ENCODE data around the gene ABCC8.

Gene ABCC8

GRCh38 chr11:17517186-17517585 is 40.5 kb upstream of the ABCC8 start:
- Histone ChIP-seq H3K36me3 (ENCODE audit: insufficient read depth, low read length) (no peaks in the 10 kb centered on the region), H3K4me3 (no peak overlapping the region), H3K9ac (ENCODE audit: insufficient read length) (no peak overlapping the region), H3K27ac (no peak overlapping the region), H3K9me3 (ENCODE audit: low read depth, low read length) (no peaks in the 10 kb centered on the region)
- TF ChIP-seq EZH2 (IDR thresholded peaks at IDR 0.05): no peak
- DNase-seq (ENCODE audit: low read depth, low spot score): no peak

GRCh38 chr11:17516551-17517150 is 40.0 kb upstream of the ABCC8 start:
- no peak for DNase-seq (ENCODE audit: low read depth, low spot score)
- TF ChIP-seq FOXP2 (optimal IDR thresholded peaks at IDR 0.05; ENCODE audit: control extremely low read depth, extremely low read length, insufficient read depth): no peak
- Histone ChIP-seq H3K4me3 (no peak overlapping the region), H3K27ac (no peak overlapping the region), H3K9me3 (ENCODE audit: low read depth, low read length) (no peaks in the 10 kb centered on the region), H3K9ac (ENCODE audit: insufficient read length) (no peak overlapping the region), H3K36me3 (ENCODE audit: insufficient read depth, low read length) (no peaks in the 10 kb centered on the region)

GRCh38 chr11:17515443-17516176 is 39.0 kb upstream of the ABCC8 start:
- no peak for DNase-seq (ENCODE audit: low read depth, low spot score)
- Histone ChIP-seq H3K27ac (no peak overlapping the region), H3K4me3 (no peak overlapping the region), H3K9me3 (ENCODE audit: low read depth, low read length) (no peaks in the 10 kb centered on the region), H3K36me3 (ENCODE audit: insufficient read depth, low read length) (no peaks in the 10 kb centered on the region), H3K9ac (ENCODE audit: insufficient read length) (no peak overlapping the region)
- TF ChIP-seq POLR2AphosphoS5 (IDR thresholded peaks at IDR 0.05; ENCODE audit: borderline replicate concordance, low read depth, low read length) (no peak), EZH2 (IDR thresholded peaks at IDR 0.05) (no peak), FOXP2 (optimal IDR thresholded peaks at IDR 0.05; ENCODE audit: control extremely low read depth, extremely low read length, insufficient read depth) (no peak)

DNA sequence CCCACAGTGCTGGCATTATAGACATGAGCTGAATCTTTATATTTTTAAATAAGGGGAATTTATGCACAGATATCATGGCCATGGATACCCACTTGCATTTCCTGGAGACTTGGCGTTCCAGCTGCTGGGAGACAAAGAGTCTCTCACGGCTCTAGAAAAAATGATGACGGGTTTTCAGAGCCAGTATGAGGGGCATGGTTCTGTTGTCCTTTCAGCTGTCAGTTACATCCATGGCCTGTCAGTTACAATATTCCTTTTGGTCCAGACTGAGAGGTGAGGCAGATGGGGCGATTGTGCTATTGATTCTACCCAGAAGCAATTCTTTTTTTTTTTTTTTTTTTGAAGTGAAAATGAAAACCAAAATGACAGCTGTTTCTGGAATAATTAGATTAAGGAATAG is 37.8 kb upstream of the ABCC8 start:
- no peaks in the 10 kb centered on the region for H3K9me3 ChIP-seq (ENCODE audit: low read depth, low read length)
- no peak for DNase-seq (ENCODE audit: low read depth, low spot score)
- no peak overlapping the region for H3K9ac ChIP-seq (ENCODE audit: insufficient read length)
- H3K4me3 ChIP-seq: no peak overlapping the region
- no peak overlapping the region for H3K27ac ChIP-seq
- TF ChIP-seq FOXP2 (optimal IDR thresholded peaks at IDR 0.05; ENCODE audit: control extremely low read depth, extremely low read length, insufficient read depth) (no peak), POLR2AphosphoS5 (IDR thresholded peaks at IDR 0.05; ENCODE audit: borderline replicate concordance, low read depth, low read length) (no peak), EZH2 (IDR thresholded peaks at IDR 0.05) (no peak)
- H3K36me3 ChIP-seq (ENCODE audit: insufficient read depth, low read length): no peaks in the 10 kb centered on the region

DNA sequence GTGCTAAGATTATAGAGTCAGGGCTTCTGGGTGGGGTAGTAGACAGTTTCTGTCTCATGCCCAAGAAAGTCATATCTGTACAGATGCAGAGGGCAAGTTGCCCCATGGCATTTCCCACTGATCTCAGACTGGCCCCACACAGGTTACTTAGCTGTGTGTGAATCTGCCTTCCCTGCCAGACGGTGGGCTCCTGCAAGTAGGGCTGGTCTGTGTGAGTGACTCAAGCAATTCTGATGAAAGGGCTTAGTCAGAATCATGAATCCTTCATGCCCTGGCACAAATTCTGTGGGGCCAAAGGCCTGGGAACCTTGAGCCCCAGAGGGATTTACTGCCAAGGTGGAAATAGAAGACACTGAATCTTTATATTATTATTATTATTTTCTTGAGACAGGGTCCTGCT is 37.2 kb upstream of the ABCC8 start:
- Histone ChIP-seq H3K27ac (no peak overlapping the region), H3K9me3 (ENCODE audit: low read depth, low read length) (no peaks in the 10 kb centered on the region), H3K9ac (ENCODE audit: insufficient read length) (no peak overlapping the region), H3K36me3 (ENCODE audit: insufficient read depth, low read length) (no peaks in the 10 kb centered on the region), H3K4me3 (no peak overlapping the region)
- TF ChIP-seq POLR2AphosphoS5 (IDR thresholded peaks at IDR 0.05; ENCODE audit: borderline replicate concordance, low read depth, low read length): no peak
- no peak for TF ChIP-seq EZH2 (IDR thresholded peaks at IDR 0.05)
- TF ChIP-seq FOXP2 (optimal IDR thresholded peaks at IDR 0.05; ENCODE audit: control extremely low read depth, extremely low read length, insufficient read depth): no peak
- DNase-seq (ENCODE audit: low read depth, low spot score): no peak

GRCh38 chr11:17512101-17512500 is 35.5 kb upstream of the ABCC8 start:
- no peak for DNase-seq (ENCODE audit: low read depth, low spot score)
- TF ChIP-seq POLR2AphosphoS5 (IDR thresholded peaks at IDR 0.05; ENCODE audit: borderline replicate concordance, low read depth, low read length): no peak
- no peak for TF ChIP-seq EZH2 (IDR thresholded peaks at IDR 0.05)
- no peak for TF ChIP-seq FOXP2 (optimal IDR thresholded peaks at IDR 0.05; ENCODE audit: control extremely low read depth, extremely low read length, insufficient read depth)
- no peak overlapping the region for H3K9ac ChIP-seq (ENCODE audit: insufficient read length)
- no peak overlapping the region for H3K4me3 ChIP-seq
- no peaks in the 10 kb centered on the region for H3K9me3 ChIP-seq (ENCODE audit: low read depth, low read length)
- H3K36me3 ChIP-seq (ENCODE audit: insufficient read depth, low read length): no peaks in the 10 kb centered on the region
- H3K27ac ChIP-seq: no peak overlapping the region

DNA sequence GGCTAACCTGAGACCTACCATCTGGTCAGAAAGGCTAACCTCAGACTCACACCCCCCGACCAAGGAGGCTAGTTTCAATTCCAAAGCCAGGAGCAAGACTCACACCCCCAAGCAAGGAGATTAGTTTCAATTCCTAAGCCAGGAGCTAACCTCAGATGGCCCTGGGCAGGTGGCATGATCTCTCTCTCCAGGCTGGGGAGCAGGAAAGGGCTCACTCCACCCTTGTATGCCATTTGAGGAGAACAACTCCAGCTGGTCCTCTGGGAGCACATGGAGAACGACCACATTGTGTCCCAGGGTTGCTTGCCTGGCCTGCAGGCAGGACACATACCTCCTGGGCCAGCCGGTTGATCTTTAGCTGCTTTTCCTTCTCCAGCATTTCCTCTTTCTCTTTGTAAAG is 34.9 kb upstream of the ABCC8 start:
- Histone ChIP-seq H3K9ac (ENCODE audit: insufficient read length) (no peak overlapping the region), H3K4me3 (no peak overlapping the region), H3K36me3 (ENCODE audit: insufficient read depth, low read length) (no peaks in the 10 kb centered on the region), H3K27ac (no peak overlapping the region), H3K9me3 (ENCODE audit: low read depth, low read length) (no peaks in the 10 kb centered on the region)
- DNase-seq (ENCODE audit: low read depth, low spot score): no peak
- TF ChIP-seq EZH2 (IDR thresholded peaks at IDR 0.05) (no peak), POLR2AphosphoS5 (IDR thresholded peaks at IDR 0.05; ENCODE audit: borderline replicate concordance, low read depth, low read length) (no peak), FOXP2 (optimal IDR thresholded peaks at IDR 0.05; ENCODE audit: control extremely low read depth, extremely low read length, insufficient read depth) (no peak)

DNA sequence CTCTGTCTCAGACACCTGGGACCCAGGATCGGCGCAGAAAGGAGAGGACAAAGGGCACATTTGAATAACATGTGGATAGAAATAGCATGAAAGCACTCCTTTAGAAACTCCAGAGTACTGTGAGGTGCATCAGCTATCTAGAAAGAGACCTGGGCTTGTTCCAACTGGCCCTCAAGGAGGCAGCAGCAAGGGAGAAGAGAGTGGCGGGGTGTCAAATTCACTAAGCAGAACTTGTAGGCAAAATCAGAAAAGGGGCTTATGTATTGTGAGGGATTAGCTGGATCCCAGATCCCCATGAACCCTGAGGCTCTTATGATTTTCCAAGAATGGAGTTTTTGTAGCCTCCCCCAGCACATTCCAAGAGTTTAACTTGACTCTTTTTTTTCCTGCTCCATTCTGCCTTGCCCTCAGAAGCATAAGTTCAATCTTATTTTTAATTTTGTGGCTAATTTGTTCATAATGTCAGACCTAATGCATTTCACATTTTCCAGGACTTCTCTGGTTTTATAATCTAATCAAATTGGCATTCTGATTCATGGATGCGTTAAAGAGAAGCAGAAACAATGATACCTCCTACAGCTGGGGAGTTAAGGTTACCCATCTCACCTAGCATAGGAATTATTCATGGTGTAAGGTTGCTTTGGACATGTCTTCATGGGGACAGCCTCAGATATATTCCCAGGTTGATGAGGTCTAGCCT is 34.0 kb upstream of the ABCC8 start:
- TF ChIP-seq POLR2AphosphoS5 (IDR thresholded peaks at IDR 0.05; ENCODE audit: borderline replicate concordance, low read depth, low read length) (no peak), EZH2 (IDR thresholded peaks at IDR 0.05) (no peak), FOXP2 (optimal IDR thresholded peaks at IDR 0.05; ENCODE audit: control extremely low read depth, extremely low read length, insufficient read depth) (no peak)
- H3K9me3 ChIP-seq (ENCODE audit: low read depth, low read length): no peaks in the 10 kb centered on the region
- no peak overlapping the region for H3K9ac ChIP-seq (ENCODE audit: insufficient read length)
- no peak for DNase-seq (ENCODE audit: low read depth, low spot score)
- no peak overlapping the region for H3K4me3 ChIP-seq
- H3K27ac ChIP-seq: no peak overlapping the region
- no peaks in the 10 kb centered on the region for H3K36me3 ChIP-seq (ENCODE audit: insufficient read depth, low read length)

Data from SK-N-MC (cell line).